ENCODE measurements around the gene SCFD1. TPM values are rescaled to one million over a fixed set of nuclear protein-coding genes. Genes with fewer than 3 reads are reported as not detected.
A peak's percentile ranks its signal among the peaks of the same experiment; 100 is the strongest.

The SCFD1 gene
- total RNA-seq, 5 donors from 2014 or later (not counting 1 experiment from before 2014, with no cell fraction given), result 49.8 to 105 (median 57.3) TPM

- no peak overlapping the region for H3K27ac Mint-ChIP-seq
- Histone ChIP-seq H3K4me3 (ENCODE audit: control insufficient read depth in 1 of 2, extremely low read depth in 1 of 2, low read length in 1 of 2) (no peak overlapping the region), H3K27ac (ENCODE audit: low read length) (no peak overlapping the region), H3K9me3 (no peaks in the 10 kb centered on the region), H3K4me1 (ENCODE audit: control insufficient read depth in 1 of 2, extremely low read depth in 1 of 2, insufficient read depth in 2 of 2, low read length in 2 of 2) (no peaks in the 10 kb centered on the region), H3K36me3 (ENCODE audit: control insufficient read depth in 2 of 2, extremely low read depth in 1 of 2, insufficient read depth in 1 of 2, low read length in 1 of 2) (no peaks in the 10 kb centered on the region), H3K27me3 (replicated peaks in 1 of 2; ENCODE audit: control insufficient read depth in 2 of 2, extremely low read depth in 1 of 2, insufficient read depth in 2 of 2, low read length in 1 of 2) (peaks cover 0 to 7% of the 10 kb centered on the region in 2 experiments)
- no peaks in the 10 kb centered on the region for H3K36me3 Mint-ChIP-seq
- DNase-seq (no peak), ATAC-seq (replicated peaks in 1 of 4) (no peak)
- no peaks in the 10 kb centered on the region for H3K9me3 Mint-ChIP-seq
- peaks cover 6 to 14% of the 10 kb centered on the region in 2 donors for H3K27me3 Mint-ChIP-seq
- no peaks in the 10 kb centered on the region for H3K4me1 Mint-ChIP-seq
- WGBS (ENCODE audit: insufficient coverage), result no CpG with 5 or more reads among the region's 2 CpGs
- CTCF ChIA-PET, result interaction anchor here in 1 of 2 donors (0.6 kb wide), 1 partner anchor 732 kb away, joined by 3 read pairs; no protein-coding TSS in a partner anchor
- POLR2A ChIA-PET, result no interaction called here
- H3K4me3 Mint-ChIP-seq, result no peak overlapping the region
Measured at GRCh38 chr14:30748343-30748742, 126.2 kb downstream of the SCFD1 start.

DNA sequence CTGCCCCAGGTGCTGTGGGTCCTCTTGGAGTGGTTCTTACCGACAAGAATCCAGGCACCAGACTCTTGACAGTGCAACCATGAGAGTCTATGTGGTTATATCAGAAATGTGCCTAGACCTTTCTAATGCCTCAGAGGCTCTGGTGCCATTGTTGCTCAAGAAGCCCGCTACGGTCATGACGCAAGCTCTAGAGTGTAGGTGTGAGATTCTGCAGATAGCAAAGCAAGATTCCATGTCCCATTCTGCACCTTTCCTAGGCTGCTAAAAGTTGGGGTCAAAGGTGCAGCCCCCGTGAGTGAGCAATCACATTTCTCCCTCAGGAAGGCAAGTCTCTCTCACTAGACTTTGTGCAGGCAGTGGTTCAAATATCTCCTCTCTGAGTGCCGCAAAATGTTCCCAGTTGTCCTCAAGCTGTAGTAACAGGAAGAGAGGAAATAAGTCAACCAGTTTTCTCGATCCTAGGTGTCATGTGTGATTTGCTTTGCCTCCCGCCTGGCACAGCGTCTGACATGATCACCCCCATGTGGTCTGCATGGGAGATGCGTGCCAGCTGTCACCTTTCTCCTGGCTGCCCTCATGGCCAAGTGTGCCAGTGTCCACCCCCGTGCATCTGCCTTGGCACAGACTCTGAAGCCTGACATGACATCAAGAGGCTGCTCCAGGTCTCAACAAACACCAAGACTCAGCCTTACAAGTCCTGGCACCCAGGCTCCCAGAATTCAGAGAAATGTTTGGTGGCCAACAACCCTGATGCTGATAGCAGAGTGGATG lies 129.7 kb downstream of the SCFD1 start:
- peaks cover 0 to 7% of the 10 kb centered on the region in 2 experiments for H3K27me3 ChIP-seq (replicated peaks in 1 of 2; ENCODE audit: control insufficient read depth in 2 of 2, extremely low read depth in 1 of 2, insufficient read depth in 2 of 2, low read length in 1 of 2)
- H3K27me3 Mint-ChIP-seq, result peaks cover 6 to 14% of the 10 kb centered on the region in 2 donors
- ChIA-PET CTCF (no interaction called here), POLR2A (no interaction called here)
- H3K36me3 Mint-ChIP-seq, result no peaks in the 10 kb centered on the region
- DNase-seq, result peak in 3 of 35 experiments; percentile 5 to 8 (median 7)
- no peaks in the 10 kb centered on the region for H3K36me3 ChIP-seq (ENCODE audit: control insufficient read depth in 2 of 2, extremely low read depth in 1 of 2, insufficient read depth in 1 of 2, low read length in 1 of 2)
- no peak overlapping the region for H3K27ac Mint-ChIP-seq
- no peaks in the 10 kb centered on the region for H3K9me3 ChIP-seq
- H3K4me3 ChIP-seq (ENCODE audit: control insufficient read depth in 1 of 2, extremely low read depth in 1 of 2, low read length in 1 of 2), result no peak overlapping the region
- H3K4me1 ChIP-seq (ENCODE audit: control insufficient read depth in 1 of 2, extremely low read depth in 1 of 2, insufficient read depth in 2 of 2, low read length in 2 of 2), result no peaks in the 10 kb centered on the region
- H3K27ac ChIP-seq (ENCODE audit: low read length), result no peak overlapping the region
- H3K9me3 Mint-ChIP-seq, result no peaks in the 10 kb centered on the region
- no peak for ATAC-seq (replicated peaks in 1 of 4)
- WGBS (ENCODE audit: insufficient coverage), result 72% methylated on average over 6 of the region's 11 CpGs
- no peaks in the 10 kb centered on the region for H3K4me1 Mint-ChIP-seq
- no peak overlapping the region for H3K4me3 Mint-ChIP-seq

GRCh38 chr14:30753452-30753851 lies 131.3 kb downstream of the SCFD1 start:
- no peak for DNase-seq
- Histone ChIP-seq H3K9me3 (no peaks in the 10 kb centered on the region), H3K27ac (ENCODE audit: low read length) (no peak overlapping the region), H3K4me3 (ENCODE audit: control insufficient read depth in 1 of 2, extremely low read depth in 1 of 2, low read length in 1 of 2) (no peak overlapping the region), H3K4me1 (ENCODE audit: control insufficient read depth in 1 of 2, extremely low read depth in 1 of 2, insufficient read depth in 2 of 2, low read length in 2 of 2) (no peaks in the 10 kb centered on the region), H3K27me3 (replicated peaks in 1 of 2; ENCODE audit: control insufficient read depth in 2 of 2, extremely low read depth in 1 of 2, insufficient read depth in 2 of 2, low read length in 1 of 2) (peaks cover 0 to 7% of the 10 kb centered on the region in 2 experiments), H3K36me3 (ENCODE audit: control insufficient read depth in 2 of 2, extremely low read depth in 1 of 2, insufficient read depth in 1 of 2, low read length in 1 of 2) (no peaks in the 10 kb centered on the region)
- H3K4me3 Mint-ChIP-seq, result no peak overlapping the region
- 100% methylated on average over 2 of the region's 4 CpGs for WGBS (ENCODE audit: insufficient coverage)
- no peaks in the 10 kb centered on the region for H3K4me1 Mint-ChIP-seq
- no peaks in the 10 kb centered on the region for H3K36me3 Mint-ChIP-seq
- peaks cover 3 to 18% of the 10 kb centered on the region in 2 donors for H3K27me3 Mint-ChIP-seq
- ChIA-PET CTCF (interaction anchor here in 1 of 2 donors (1.1 kb wide), 1 partner anchor 97 kb away, joined by 3 read pairs; no protein-coding TSS in a partner anchor), POLR2A (no interaction called here)
- no peak for ATAC-seq (replicated peaks in 1 of 4)
- H3K9me3 Mint-ChIP-seq, result no peaks in the 10 kb centered on the region
- no peak overlapping the region for H3K27ac Mint-ChIP-seq

GRCh38 chr14:30754778-30755177 lies 132.7 kb downstream of the SCFD1 start:
- H3K4me3 Mint-ChIP-seq, result no peak overlapping the region
- Histone ChIP-seq H3K27me3 (replicated peaks in 1 of 2; ENCODE audit: control insufficient read depth in 2 of 2, extremely low read depth in 1 of 2, insufficient read depth in 2 of 2, low read length in 1 of 2) (peaks cover 0 to 7% of the 10 kb centered on the region in 2 experiments), H3K36me3 (ENCODE audit: control insufficient read depth in 2 of 2, extremely low read depth in 1 of 2, insufficient read depth in 1 of 2, low read length in 1 of 2) (no peaks in the 10 kb centered on the region), H3K4me3 (ENCODE audit: control insufficient read depth in 1 of 2, extremely low read depth in 1 of 2, low read length in 1 of 2) (no peak overlapping the region), H3K4me1 (ENCODE audit: control insufficient read depth in 1 of 2, extremely low read depth in 1 of 2, insufficient read depth in 2 of 2, low read length in 2 of 2) (no peaks in the 10 kb centered on the region), H3K27ac (ENCODE audit: low read length) (no peak overlapping the region), H3K9me3 (no peaks in the 10 kb centered on the region)
- H3K27ac Mint-ChIP-seq, result no peak overlapping the region
- DNase-seq (no peak), ATAC-seq (replicated peaks in 1 of 4) (no peak)
- 80% methylated on average over 1 of the region's 3 CpGs for WGBS (ENCODE audit: insufficient coverage)
- H3K4me1 Mint-ChIP-seq, result no peaks in the 10 kb centered on the region
- ChIA-PET CTCF (no interaction called here), POLR2A (no interaction called here)
- peaks cover 3 to 22% of the 10 kb centered on the region in 2 donors for H3K27me3 Mint-ChIP-seq
- no peaks in the 10 kb centered on the region for H3K9me3 Mint-ChIP-seq
- H3K36me3 Mint-ChIP-seq, result no peaks in the 10 kb centered on the region

GRCh38 chr14:30756594-30756993 lies 134.5 kb downstream of the SCFD1 start:
- Mint-ChIP-seq H3K36me3 (no peaks in the 10 kb centered on the region), H3K4me3 (no peak overlapping the region), H3K4me1 (no peaks in the 10 kb centered on the region), H3K9me3 (no peaks in the 10 kb centered on the region), H3K27me3 (peaks cover 7 to 23% of the 10 kb centered on the region in 2 donors), H3K27ac (no peak overlapping the region)
- H3K27ac ChIP-seq (ENCODE audit: low read length), result no peak overlapping the region
- ChIA-PET CTCF (no interaction called here), POLR2A (no interaction called here)
- H3K27me3 ChIP-seq (replicated peaks in 1 of 2; ENCODE audit: control insufficient read depth in 2 of 2, extremely low read depth in 1 of 2, insufficient read depth in 2 of 2, low read length in 1 of 2), result peaks cover 0 to 10% of the 10 kb centered on the region in 2 experiments
- no peak overlapping the region for H3K4me3 ChIP-seq (ENCODE audit: control insufficient read depth in 1 of 2, extremely low read depth in 1 of 2, low read length in 1 of 2)
- no peaks in the 10 kb centered on the region for H3K36me3 ChIP-seq (ENCODE audit: control insufficient read depth in 2 of 2, extremely low read depth in 1 of 2, insufficient read depth in 1 of 2, low read length in 1 of 2)
- ATAC-seq (replicated peaks in 1 of 4) (no peak), DNase-seq (no peak)
- WGBS (ENCODE audit: insufficient coverage), result 51% methylated on average over 2 of the region's 2 CpGs
- no peaks in the 10 kb centered on the region for H3K4me1 ChIP-seq (ENCODE audit: control insufficient read depth in 1 of 2, extremely low read depth in 1 of 2, insufficient read depth in 2 of 2, low read length in 2 of 2)
- no peaks in the 10 kb centered on the region for H3K9me3 ChIP-seq

GRCh38 chr14:30757082-30757481 lies 135.0 kb downstream of the SCFD1 start:
- no peaks in the 10 kb centered on the region for H3K36me3 ChIP-seq (ENCODE audit: control insufficient read depth in 2 of 2, extremely low read depth in 1 of 2, insufficient read depth in 1 of 2, low read length in 1 of 2)
- H3K4me1 ChIP-seq (ENCODE audit: control insufficient read depth in 1 of 2, extremely low read depth in 1 of 2, insufficient read depth in 2 of 2, low read length in 2 of 2), result no peaks in the 10 kb centered on the region
- no peaks in the 10 kb centered on the region for H3K36me3 Mint-ChIP-seq
- H3K4me1 Mint-ChIP-seq, result no peaks in the 10 kb centered on the region
- no peak overlapping the region for H3K4me3 Mint-ChIP-seq
- POLR2A ChIA-PET, result no interaction called here
- CTCF ChIA-PET, result no interaction called here
- ATAC-seq (replicated peaks in 1 of 4) (no peak), DNase-seq (no peak)
- H3K9me3 ChIP-seq, result no peaks in the 10 kb centered on the region
- H3K9me3 Mint-ChIP-seq, result peaks cover 0 to 1% (median 0%) of the 10 kb centered on the region in 3 donors
- H3K4me3 ChIP-seq (ENCODE audit: control insufficient read depth in 1 of 2, extremely low read depth in 1 of 2, low read length in 1 of 2), result no peak overlapping the region
- peaks cover 0 to 10% of the 10 kb centered on the region in 2 experiments for H3K27me3 ChIP-seq (replicated peaks in 1 of 2; ENCODE audit: control insufficient read depth in 2 of 2, extremely low read depth in 1 of 2, insufficient read depth in 2 of 2, low read length in 1 of 2)
- H3K27ac Mint-ChIP-seq, result no peak overlapping the region
- H3K27ac ChIP-seq (ENCODE audit: low read length), result no peak overlapping the region
- peaks cover 5 to 23% of the 10 kb centered on the region in 2 donors for H3K27me3 Mint-ChIP-seq
- no CpG with 5 or more reads among the region's 3 CpGs for WGBS (ENCODE audit: insufficient coverage)

All from T-cell (primary cell).